ENCODE data around the gene HPS1. TPM values are rescaled to one million over a fixed set of nuclear protein-coding genes. Genes with fewer than 3 reads are reported as not detected.

Gene HPS1
- total RNA-seq, 1 experiment from 2014 or later = 6.3 TPM

Other genes with a start within 250 kb of the HPS1 start
- 0.97 and 1.3 TPM in 2 replicates for gene LOXL4, start 178.7 kb downstream of the HPS1 start, total RNA-seq (2014; rRNA removed; shearing (Covaris generic))
- gene PYROXD2, start 31.8 kb downstream of the HPS1 start, total RNA-seq (2014; rRNA removed; shearing (Covaris generic)) = 0.69 and 1.0 TPM in 2 replicates

All from Daoy (cell line).